Keratinocyte (primary cell): ENCODE results near the gene DPP10. TPM values are rescaled to one million over a fixed set of nuclear protein-coding genes. Genes with fewer than 3 reads are reported as not detected.

Experiments used
- DNase-seq: peaks from one replicate; pipeline ENCODE4 v3.0.0-alpha.2; 2011; ENCODE audit warnings: low read depth, missing footprints, low spot score
- FAIRE-seq: peaks from 2 replicates; lab custom pipeline; 2011; peaks lifted over from hg19 to GRCh38; lab: Jason Lieb, UNC
- H2AFZ ChIP-seq: 2 replicates; pipeline ENCODE4 v1.6.0; 2012; ENCODE audit warnings: low read length, control low read depth, inconsistent platforms; ENCODE audit not compliant: control insufficient read depth
- H3K27ac ChIP-seq: 2 replicates; pipeline ENCODE4 v1.5.1; 2011; ENCODE audit warnings: low read length; ENCODE audit not compliant: control insufficient read depth, insufficient read depth
- H3K27me3 ChIP-seq: 3 replicates; pipeline ENCODE4 v1.6.0; 2011; ENCODE audit warnings: low read length; ENCODE audit not compliant: control insufficient read depth, insufficient read depth; ENCODE audit errors: extremely low read depth
- H3K36me3 ChIP-seq, 2 experiments: 2 replicates in 1 of 2; 3 replicates in 1 of 2; pipeline ENCODE4 v1.5.1; 2011; ENCODE audit warnings: low read length in 2 of 2, mild to moderate bottlenecking in 1 of 2; ENCODE audit not compliant: control insufficient read depth in 2 of 2, insufficient read depth in 2 of 2; ENCODE audit errors: extremely low read depth in 1 of 2
- H3K4me1 ChIP-seq: 3 replicates; pipeline ENCODE4 v1.5.1; 2011; ENCODE audit warnings: low read length; ENCODE audit not compliant: control insufficient read depth, insufficient read depth; ENCODE audit errors: extremely low read depth
- H3K4me2 ChIP-seq: 3 replicates; pipeline ENCODE4 v1.6.0; 2011; ENCODE audit warnings: low read depth, low read length; ENCODE audit not compliant: control insufficient read depth, insufficient read depth; ENCODE audit errors: extremely low read depth
- H3K4me3 ChIP-seq, 3 experiments: fragments of 200-600 bp in 1 of 3; sonication (generic) in 1 of 3; 2 replicates in 2 of 3; 3 replicates in 1 of 3; pipeline ENCODE4 v1.5.1; 2011 to 2016; ENCODE audit warnings: low read length in 3 of 3, mild to moderate bottlenecking in 3 of 3, control low read depth in 2 of 3, inconsistent platforms in 1 of 3, low read depth in 1 of 3, mixed read lengths in 1 of 3, mixed run types in 1 of 3, moderate library complexity in 1 of 3; ENCODE audit not compliant: control insufficient read depth in 2 of 3, insufficient read depth in 2 of 3; ENCODE audit errors: extremely low read depth in 1 of 3
- H3K79me2 ChIP-seq: 2 replicates; pipeline ENCODE4 v1.6.0; 2012; ENCODE audit warnings: low read length; ENCODE audit not compliant: control insufficient read depth, insufficient read depth
- H3K9ac ChIP-seq: 3 replicates; pipeline ENCODE4 v1.6.0; 2011; ENCODE audit warnings: low read length; ENCODE audit not compliant: control insufficient read depth, insufficient read depth; ENCODE audit errors: extremely low read depth
- H3K9me1 ChIP-seq: 3 replicates; pipeline ENCODE4 v1.6.0; 2011; ENCODE audit warnings: low read length; ENCODE audit not compliant: control insufficient read depth, insufficient read depth; ENCODE audit errors: extremely low read depth
- H3K9me3 ChIP-seq: 2 replicates; pipeline ENCODE4 v1.5.1; 2012; ENCODE audit warnings: low read depth, low read length; ENCODE audit not compliant: control insufficient read depth
- H4K20me1 ChIP-seq: 3 replicates; pipeline ENCODE4 v1.6.0; 2011; ENCODE audit warnings: low read length; ENCODE audit not compliant: control insufficient read depth, insufficient read depth; ENCODE audit errors: extremely low read depth
- EZH2 ChIP-seq: IDR thresholded peaks from one replicate; pipeline ENCODE4 v1.6.1; 2012; ENCODE audit warnings: inconsistent platforms, mild to moderate bottlenecking, low read length, moderate library complexity
- dilution Hi-C: fragments of 300-500 bp; cut with MboI; formaldehyde crosslinking; loops from one replicate; pipeline ENCODE4 v1.7.0; 2020; ENCODE audit warnings: low sequenced_read_pairs; ENCODE audit not compliant: extremely low pct_ligation_motif_present
- polyA plus RNA-seq, 5 experiments: library from polyadenylated mRNA; depleted of rRNA in 3 of 5; stranded (reverse) in 3 of 5; stranded (forward) in 1 of 5; unstranded in 1 of 5; fragments of >200 nt; gene quantifications; 1 replicate in 1 of 5; 2 replicates in 3 of 5; 3 replicates in 1 of 5; pipeline versions ENCODE4 v1.2.1 to v1.2.3, GENCODE V29; 2011 to 2012; ENCODE audit warnings: missing spikeins in 2 of 5, low read depth in 1 of 5, low replicate concordance in 1 of 5
- TF ChIP-seq, protein P1 (sequence below), 3 experiments: IDR thresholded peaks in 1 of 3; conservative IDR thresholded peaks in 1 of 3; optimal IDR thresholded peaks in 1 of 3; 2 replicates in 2 of 3; 3 replicates in 1 of 3; pipeline versions ENCODE3 to v1.5.1; 2011; ENCODE audit warnings: low read length in 3 of 3, mild to moderate bottlenecking in 3 of 3, moderate library complexity in 2 of 3, control low read depth in 1 of 3, inconsistent platforms in 1 of 3; ENCODE audit not compliant: insufficient read depth in 2 of 3; ENCODE audit errors: extremely low read depth in 1 of 3

Gene DPP10
- polyA plus RNA-seq, 1 donor (not counting 4 experiments of a cell fraction or from before 2014, with no cell fraction given), result not detected

DNA sequence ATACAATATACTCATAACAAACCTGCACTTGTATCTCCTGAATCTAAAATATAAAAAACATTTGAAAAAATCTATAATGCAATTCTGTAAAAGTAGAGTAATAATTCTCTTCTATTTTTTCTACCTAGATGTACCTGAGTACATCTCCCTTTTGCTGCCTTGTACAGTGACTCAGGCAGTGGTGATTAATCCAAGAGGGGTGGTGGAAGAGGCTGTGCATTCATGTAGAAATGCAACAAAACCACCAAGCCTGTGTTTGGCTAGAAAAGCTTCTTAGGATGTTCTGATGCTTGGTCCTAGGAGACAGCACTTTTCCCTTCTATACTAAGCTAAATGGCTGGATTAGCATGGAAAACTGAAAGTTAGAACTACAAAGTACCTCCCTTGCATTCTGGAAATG, 245.8 kb downstream of the DPP10 start:
- FAIRE-seq (no peak), DNase-seq (no peak)
- no peak overlapping the region for H3K4me2 ChIP-seq
- H2AFZ ChIP-seq, result no peak overlapping the region
- no peak overlapping the region for H3K9ac ChIP-seq
- H3K27me3 ChIP-seq, result no peaks in the 10 kb centered on the region
- H4K20me1 ChIP-seq, result no peaks in the 10 kb centered on the region
- no peaks in the 10 kb centered on the region for H3K4me1 ChIP-seq
- TF ChIP-seq EZH2, result no peak
- TF ChIP-seq, protein P1, sequence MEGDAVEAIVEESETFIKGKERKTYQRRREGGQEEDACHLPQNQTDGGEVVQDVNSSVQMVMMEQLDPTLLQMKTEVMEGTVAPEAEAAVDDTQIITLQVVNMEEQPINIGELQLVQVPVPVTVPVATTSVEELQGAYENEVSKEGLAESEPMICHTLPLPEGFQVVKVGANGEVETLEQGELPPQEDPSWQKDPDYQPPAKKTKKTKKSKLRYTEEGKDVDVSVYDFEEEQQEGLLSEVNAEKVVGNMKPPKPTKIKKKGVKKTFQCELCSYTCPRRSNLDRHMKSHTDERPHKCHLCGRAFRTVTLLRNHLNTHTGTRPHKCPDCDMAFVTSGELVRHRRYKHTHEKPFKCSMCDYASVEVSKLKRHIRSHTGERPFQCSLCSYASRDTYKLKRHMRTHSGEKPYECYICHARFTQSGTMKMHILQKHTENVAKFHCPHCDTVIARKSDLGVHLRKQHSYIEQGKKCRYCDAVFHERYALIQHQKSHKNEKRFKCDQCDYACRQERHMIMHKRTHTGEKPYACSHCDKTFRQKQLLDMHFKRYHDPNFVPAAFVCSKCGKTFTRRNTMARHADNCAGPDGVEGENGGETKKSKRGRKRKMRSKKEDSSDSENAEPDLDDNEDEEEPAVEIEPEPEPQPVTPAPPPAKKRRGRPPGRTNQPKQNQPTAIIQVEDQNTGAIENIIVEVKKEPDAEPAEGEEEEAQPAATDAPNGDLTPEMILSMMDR (optimal IDR thresholded peaks at IDR 0.05 in 1 of 3, IDR thresholded peaks at IDR 0.05 in 1 of 3, conservative IDR thresholded peaks at IDR 0.05 in 1 of 3; ENCODE audit: extremely low read depth in 1 of 3, insufficient read depth in 2 of 3, low read length in 3 of 3), result no peak
- dilution Hi-C loops, result no loop called here
- no peaks in the 10 kb centered on the region for H3K9me1 ChIP-seq
- no peaks in the 10 kb centered on the region for H3K79me2 ChIP-seq
- H3K4me3 ChIP-seq, result no peak overlapping the region
- H3K36me3 ChIP-seq, result no peaks in the 10 kb centered on the region
- H3K9me3 ChIP-seq, result no peaks in the 10 kb centered on the region
- no peak overlapping the region for H3K27ac ChIP-seq

- H3K27me3 ChIP-seq, result no peaks in the 10 kb centered on the region
- no peak overlapping the region for H3K27ac ChIP-seq
- dilution Hi-C loops, result no loop called here
- no peaks in the 10 kb centered on the region for H3K36me3 ChIP-seq
- no peaks in the 10 kb centered on the region for H3K9me3 ChIP-seq
- no peaks in the 10 kb centered on the region for H3K9me1 ChIP-seq
- H3K4me1 ChIP-seq, result no peaks in the 10 kb centered on the region
- no peak overlapping the region for H2AFZ ChIP-seq
- H4K20me1 ChIP-seq, result no peaks in the 10 kb centered on the region
- H3K4me2 ChIP-seq, result no peak overlapping the region
- no peak overlapping the region for H3K4me3 ChIP-seq
- no peak for TF ChIP-seq EZH2
- TF ChIP-seq, protein P1 (optimal IDR thresholded peaks at IDR 0.05 in 1 of 3, IDR thresholded peaks at IDR 0.05 in 1 of 3, conservative IDR thresholded peaks at IDR 0.05 in 1 of 3; ENCODE audit: extremely low read depth in 1 of 3, insufficient read depth in 2 of 3, low read length in 3 of 3), result no peak
- FAIRE-seq (no peak), DNase-seq (no peak)
- H3K79me2 ChIP-seq, result no peaks in the 10 kb centered on the region
- no peak overlapping the region for H3K9ac ChIP-seq
These were observed 256.1 kb downstream of the DPP10 start for GRCh38 chr2:114698520-114698919.
